SKM-1 (cell line): ENCODE results near the gene PLXNA4.
"Not testable (repeated sequence)": the region's sequence is repeated elsewhere in the genome, so short reads cannot be mapped to it uniquely, and the experiment has no call there.

Source experiments
- DNase-seq: peaks from one replicate; lab custom pipeline; 2025; ENCODE audit not compliant: unreplicated experiment; lab: John Stamatoyannopoulos, UW

Gene PLXNA4

DNA sequence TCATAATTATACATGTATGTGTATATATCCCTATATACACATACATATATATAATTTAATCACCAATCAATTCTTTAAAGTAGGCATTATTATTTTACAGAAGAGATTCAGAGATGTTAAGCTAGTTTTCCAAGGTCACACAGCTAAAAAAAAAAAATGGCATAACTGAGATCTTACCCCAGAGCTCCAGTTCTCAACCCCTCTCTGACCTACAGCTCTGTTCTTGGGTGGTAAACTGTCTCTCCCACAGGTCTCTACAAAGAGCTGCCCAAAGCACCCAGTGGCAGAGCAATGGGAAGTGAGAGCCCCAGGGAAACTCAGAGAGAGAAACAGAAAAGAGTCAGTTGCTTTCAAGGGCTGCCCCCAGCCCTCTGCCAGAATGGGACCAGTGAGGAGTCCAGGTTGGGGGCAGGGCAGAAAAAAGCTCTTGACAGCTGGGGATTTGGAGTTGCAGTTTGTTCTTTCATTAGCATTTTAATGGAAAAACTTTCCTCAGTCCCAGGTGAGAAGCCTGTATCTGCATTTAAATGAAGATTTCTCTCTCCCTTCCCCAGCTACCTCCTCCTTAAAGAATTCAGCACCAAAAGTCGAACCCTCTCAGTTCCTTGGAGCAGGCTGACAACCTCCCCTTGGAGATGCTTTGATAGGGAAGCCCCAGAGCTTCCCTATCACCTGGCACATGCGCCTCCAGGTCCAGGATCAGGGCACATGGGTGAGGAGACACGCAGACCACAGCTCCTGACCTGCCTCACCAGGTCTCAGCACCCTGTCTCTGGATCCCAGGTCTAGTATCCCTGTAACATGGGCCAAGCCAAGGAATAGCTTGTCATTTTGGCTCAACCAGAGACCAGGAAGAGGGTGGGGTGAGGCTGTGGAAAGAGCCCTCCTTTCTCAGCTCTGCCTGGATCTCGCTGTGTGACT, 388.1 kb downstream of the PLXNA4 start:
- no peak for DNase-seq

DNA sequence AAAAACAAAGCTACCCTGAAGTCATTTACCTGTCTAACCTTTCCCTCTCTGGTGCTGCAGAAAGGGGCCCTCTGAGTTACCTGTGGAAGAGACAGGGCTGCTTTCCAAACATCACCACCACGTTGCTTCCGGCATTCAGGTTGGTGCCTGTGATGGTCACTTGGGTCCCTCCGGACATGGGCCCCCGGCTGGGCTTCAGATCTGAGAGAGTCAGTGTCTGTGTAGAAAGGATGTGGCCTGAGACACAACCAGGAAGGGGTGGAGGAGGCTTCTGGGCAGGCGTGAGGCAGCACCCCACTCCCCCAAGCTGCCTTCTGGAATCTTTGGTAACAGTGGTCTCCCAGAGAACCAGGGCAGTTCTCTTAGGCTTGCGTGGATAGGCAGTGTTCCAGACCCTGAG, 388.9 kb downstream of the PLXNA4 start:
- DNase-seq, result no peak

DNA sequence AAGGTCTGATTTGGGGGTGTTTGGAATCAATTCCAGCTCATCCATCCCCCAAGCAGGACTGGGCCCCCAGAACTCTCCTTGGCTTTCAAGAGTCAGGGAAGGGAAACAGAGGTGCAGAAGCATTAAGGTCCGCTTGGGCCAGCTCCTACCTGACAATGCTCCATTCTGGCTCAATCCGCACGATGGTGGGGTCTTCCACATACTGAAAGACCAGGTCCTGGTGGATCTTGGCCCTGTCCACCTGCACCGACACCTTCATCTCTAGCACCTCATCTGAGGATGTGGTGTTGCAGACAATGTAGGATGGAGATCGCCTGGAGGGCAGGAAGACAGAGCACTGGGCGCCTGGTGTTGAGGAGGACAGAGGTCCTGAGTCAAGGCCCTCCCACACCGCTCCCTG, 391.1 kb downstream of the PLXNA4 start:
- no peak for DNase-seq

DNA sequence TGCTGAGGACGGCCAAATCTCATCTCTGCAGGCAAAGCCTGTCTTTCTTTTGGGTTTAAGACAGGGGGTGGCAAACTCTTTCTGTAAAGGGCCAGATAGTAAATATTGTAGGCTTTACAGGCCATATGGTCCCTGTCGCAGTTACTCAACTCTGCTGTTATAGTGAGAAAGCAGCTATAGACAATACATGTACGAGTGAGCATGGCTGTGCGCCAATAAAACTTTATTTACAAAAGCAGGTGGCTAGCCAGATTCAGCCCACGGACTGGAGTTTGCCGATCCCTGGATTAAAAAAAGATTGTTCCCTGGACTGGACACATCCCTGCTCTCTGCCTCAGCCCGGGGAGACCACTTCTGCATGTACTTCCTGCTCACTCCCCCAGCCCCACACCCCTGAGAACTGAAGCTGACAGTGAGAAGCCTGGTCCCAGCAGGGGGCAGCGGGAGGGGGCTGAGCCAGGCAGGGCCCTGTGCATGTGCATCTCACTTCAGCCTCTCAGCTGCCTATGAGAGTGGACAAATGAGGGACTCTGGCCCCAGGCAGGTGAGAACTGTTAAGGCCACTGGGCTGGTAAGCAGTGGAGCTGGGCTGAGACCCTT, 392.4 kb downstream of the PLXNA4 start:
- DNase-seq, result no peak

DNA sequence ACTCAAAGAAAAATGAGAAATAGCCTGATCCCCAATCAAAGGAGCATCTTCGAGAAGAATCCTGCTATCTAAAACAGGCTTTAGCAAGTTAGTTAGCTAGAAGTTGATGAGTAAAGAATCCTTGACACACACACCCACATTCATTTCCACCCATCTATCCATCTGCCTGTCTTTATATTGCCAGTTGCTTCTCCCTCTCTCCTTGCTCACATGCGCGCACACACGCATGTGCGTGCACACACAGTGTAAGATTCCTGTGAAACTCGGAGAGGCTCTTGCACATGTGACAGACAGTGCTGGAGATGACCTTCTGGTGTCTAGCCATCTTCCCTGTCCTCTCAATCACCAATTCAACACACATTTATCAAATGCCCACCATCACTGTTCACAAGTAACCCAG, 393.3 kb downstream of the PLXNA4 start:
- DNase-seq, result no peak

DNA sequence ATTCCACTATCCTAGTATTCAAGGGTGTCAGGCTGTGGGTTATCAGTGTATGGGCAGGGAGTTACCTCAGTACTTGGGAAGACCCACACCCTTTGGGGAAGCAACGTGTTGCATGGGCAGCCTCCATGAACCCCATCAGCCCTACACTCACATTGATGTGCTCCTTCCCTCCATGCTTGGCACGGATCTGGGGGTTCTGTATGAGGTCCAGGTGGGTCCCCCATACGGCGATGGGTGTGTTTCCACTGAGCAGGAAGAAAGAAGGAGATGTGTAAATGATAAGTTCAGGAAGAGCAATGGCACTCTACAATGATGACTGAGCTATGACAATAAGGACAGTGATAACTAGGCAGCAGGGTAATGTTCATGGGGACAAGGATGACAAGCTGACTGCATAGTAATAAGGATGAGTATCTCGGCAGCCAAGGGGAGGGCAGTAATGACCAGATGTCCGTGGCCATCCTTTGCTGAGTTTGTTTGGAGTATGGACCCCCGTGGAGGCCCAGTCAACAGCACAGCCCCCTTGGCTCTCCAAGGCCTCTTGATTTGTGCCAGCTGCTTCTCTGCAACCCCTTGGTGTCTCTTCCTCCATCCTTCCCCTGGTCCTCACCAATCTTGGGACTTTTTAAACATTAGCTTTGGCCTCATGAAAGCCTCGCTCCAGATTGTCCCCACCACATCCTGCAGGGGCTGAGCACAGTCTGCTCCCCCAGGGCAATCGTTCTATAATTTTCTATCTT, 394.2 kb downstream of the PLXNA4 start:
- no peak for DNase-seq

DNA sequence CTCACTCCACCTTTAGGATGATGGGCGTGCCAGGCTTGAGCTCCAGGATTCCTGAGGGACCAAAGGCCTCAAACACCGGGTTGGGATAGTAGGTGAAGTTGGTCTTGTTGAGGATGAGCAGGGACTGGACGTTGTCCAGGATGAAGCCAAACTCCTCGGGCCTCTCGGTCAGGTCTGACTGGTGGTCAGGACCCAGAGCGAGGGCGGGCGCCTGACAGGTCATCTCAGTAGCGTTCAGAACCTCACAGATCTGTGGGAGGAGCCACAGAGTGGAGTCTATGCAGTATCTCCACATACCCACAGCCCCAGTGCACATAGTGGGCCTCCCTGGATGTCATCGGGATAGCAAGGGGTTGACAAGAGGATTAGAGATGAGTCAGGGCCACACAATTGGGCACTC, 394.9 kb downstream of the PLXNA4 start:
- DNase-seq, result no peak

DNA sequence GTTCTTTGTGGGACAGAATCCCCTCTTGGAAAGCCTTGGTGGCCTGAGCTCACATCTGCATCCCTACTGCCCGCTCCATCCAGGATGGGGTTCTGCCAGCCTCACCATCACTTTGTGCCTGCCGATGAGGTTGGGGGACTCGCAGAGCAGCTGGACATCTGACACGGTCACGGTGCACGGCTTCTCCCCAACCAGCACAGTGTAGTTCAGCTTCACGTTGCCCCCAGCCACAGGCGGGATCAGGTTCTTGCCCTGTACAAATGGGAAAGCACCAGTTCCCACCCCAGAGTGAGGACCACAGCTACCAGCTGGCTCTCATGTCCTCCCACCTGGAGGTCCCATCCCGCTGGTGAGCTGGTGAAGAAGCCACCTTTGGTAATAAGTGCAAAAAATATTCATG, 395.8 kb downstream of the PLXNA4 start:
- no peak for DNase-seq

DNA sequence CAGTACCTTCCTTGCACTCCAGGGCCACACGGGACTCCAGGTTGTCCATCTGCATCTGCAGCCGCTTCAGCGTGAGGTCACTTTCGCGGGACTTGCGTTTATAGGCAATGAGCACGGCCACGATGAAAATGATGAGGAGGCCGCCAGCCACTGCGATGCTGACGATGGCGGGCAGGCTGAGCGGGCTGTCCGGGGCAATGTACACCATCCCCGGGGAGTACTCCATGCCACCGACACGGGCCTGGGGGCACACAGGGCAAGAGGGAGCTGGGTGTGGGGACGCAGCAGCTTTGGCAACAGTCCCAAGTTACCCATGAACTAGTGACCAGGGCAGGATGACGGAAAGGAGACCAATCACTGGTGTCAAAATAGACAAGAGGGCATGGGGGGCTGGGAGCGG, 396.6 kb downstream of the PLXNA4 start:
- no peak for DNase-seq

DNA sequence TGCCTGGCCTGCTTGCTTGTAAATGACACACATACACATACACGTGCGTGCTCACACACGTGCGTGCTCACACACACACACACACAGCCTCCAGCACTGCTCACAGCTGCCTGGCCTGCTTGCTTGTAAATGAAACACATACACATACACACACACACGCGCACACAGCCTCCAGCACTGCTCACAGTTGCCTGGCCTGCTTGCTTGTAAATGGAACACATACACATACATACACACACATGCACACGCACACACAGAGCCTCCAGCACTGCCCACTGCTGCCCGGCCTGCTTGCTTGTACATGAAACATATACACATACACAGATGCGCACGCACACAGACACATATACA, 397.2 kb downstream of the PLXNA4 start:
- no peak for DNase-seq

DNA sequence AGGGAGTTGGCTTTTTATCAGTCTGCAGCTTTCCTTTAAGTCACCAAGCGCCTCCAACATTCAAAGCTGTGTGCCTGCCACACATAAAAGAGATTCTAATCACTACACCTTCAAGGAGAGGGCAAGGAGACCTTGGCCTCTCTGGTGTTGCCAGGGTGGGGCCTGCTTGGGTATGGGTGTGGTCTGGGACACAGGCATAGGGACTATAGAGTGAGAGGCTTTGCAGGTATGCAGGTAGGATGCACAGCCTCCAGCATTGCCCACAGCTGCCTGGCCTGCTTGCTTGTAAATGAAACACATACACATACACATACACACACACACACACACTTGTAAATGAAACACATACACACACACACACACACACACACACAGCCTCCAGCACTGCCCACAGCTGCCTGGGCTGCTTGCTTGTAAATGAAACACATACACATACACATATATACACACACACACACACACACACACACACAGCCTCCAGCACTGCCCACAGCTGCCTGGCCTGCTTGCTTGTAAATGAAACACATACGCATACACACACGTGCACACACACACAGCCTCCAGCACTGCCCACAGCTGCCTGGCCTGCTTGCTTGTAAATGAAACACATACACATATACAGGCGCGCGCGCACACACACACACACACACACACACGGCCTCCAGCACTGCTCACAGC, 397.7 kb downstream of the PLXNA4 start:
- DNase-seq, result not testable (repeated sequence)

DNA sequence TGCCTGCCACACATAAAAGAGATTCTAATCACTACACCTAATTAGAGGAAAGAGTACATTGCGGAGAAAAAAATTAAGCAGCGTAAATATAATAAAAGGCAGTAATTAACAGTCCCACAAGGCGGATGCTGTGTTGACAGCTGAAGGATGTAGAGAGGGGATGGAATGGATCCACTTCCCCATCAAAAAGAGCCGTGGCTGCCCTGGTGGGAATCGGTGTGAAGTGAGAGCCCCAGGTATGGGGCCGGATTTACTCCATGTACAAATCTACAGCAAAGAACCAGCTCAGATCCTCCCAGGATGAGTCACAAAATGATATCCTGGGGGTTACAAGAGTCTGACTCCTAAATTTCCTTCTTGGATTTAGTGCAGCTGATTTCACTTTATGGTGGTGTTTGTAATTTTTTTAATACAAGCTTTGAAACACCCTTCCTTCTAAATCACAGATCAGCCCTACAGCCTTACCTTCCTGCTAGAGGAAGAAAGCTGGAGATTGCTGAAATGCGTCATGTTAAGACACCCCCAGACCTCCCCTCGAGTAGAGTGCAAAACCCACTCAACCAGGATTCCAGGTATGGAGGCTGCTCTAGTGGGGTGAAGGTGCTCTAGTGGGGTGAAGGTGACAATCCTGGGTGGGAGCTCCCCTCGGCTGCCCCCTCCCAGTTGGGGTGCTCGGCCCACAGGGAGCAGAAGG, 398.4 kb downstream of the PLXNA4 start:
- no peak for DNase-seq

DNA sequence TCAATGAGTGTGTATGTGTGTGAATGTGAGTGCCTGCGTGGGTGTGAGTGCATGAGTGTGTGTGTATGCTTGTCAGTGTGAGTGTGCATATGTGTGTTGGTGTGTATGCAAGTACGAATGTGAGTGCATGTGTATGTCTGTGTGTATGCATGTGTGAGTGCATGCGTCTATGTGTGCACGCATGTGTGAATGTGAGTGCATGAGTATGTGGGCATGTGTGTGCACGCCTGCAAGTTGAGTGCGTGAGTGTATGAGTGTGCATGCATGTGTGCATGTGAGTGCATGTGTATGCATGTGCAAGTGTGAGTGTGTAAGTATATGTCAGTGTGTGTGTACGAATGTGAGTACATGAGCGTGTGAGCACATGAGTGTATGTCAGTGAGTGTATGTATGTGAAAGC, 399.6 kb downstream of the PLXNA4 start:
- DNase-seq, result no peak

DNA sequence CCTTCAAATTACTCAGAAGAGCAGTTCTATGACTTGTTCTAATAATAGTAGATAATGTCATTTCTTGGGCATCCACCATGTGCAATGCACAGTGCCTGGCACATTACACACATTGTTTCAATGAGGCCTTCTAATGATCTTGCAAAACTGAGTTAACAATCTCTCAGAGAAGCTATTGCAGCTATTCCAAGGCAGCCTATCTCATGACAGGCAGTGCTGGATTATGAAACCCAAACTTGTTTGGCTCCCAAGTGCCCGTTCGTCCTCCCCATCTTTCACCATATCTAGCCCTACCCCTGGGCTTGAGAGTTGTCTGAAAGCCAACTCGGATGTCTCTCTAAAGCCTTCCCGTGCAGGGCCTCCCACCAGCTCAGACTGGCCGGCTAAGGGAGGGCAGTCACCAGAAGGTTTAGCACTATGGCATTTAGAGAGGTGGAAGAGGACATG, 405.1 kb downstream of the PLXNA4 start:
- no peak for DNase-seq

DNA sequence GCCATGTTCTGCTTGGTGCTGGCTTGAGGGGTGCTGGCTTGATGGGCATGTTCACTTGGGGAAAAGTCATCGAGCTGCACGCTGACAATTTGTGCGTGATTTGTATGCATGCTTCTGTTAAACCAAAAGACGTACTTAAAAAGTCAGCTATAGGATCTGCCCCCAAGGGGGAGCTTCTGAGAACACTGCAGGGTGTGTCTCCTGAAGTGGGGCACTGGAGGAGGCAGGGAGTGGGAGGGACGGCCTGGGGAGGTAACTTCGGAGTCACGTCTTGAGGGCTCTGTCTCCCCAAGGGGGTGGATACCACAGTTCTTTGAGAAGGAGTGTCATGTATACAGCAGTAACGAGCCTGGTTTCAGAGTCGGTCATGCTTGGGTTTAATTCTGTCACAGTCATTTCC, 406.5 kb downstream of the PLXNA4 start:
- no peak for DNase-seq

DNA sequence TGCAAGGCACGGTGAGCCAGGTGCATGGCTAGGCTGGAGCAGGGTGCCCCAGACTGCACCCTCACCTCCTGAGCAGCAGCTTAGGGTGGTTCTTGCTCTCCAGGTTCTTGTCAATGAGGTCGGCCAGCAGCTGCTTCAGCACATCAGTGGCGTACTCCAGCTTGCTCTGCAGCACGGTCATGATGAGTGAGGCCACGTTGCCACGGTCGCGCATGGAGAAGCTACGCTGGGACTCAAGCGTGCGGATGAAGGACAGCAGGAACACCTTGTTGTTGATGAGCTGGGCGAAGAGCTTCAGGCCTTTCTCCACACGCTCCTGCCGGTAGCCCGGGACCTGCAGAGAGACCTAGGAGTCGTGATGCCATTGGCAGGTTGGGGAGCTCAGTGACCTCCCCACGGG, 408.0 kb downstream of the PLXNA4 start:
- DNase-seq, result no peak

DNA sequence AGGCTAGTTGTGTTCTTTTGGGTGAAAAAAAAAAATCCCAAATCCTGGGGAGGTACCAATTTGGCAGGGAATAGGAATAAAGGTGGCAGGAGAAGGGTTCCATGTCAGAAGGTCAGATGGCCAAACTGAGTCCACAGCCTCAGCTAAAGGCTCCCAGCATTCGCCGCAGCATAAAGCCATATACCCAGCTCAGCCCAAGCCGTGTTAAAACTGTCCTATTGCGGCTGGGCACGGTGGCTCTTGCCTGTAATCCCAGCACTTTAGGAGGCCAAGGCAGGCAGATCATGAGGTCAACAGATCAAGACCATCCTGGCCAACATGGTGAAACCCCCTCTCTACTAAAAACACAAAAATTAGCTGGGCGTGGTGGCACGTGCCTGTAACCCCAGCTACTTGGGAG, 410.6 kb downstream of the PLXNA4 start:
- not testable (repeated sequence) for DNase-seq

DNA sequence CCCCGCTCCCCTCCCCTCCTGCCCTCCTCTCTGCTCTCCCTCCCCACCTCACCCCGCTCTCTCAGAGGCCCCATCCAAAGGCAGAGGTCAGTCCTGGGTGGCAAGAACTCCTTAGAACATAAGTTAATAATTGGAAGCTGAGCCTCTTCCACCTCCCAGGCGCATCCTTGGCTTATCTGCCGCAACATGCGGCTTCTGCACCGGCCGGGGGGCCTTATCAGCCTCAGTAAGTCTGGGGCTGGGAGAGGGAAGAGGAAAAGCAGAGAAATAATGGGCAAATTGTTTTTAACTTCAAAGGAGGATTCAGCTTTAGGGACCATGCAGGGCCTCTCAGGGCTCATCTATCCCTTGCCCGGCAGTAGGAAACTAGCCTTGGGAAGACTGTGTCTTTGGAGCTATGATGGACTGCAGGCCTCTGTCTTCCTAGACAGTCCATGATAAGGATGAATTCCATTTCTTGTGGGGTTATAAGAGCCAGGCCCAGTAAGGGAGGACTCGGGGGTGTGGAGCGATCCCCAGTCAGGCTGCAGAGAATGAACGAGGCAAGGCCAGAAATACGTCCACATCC, 411.6 kb downstream of the PLXNA4 start:
- DNase-seq, result no peak

DNA sequence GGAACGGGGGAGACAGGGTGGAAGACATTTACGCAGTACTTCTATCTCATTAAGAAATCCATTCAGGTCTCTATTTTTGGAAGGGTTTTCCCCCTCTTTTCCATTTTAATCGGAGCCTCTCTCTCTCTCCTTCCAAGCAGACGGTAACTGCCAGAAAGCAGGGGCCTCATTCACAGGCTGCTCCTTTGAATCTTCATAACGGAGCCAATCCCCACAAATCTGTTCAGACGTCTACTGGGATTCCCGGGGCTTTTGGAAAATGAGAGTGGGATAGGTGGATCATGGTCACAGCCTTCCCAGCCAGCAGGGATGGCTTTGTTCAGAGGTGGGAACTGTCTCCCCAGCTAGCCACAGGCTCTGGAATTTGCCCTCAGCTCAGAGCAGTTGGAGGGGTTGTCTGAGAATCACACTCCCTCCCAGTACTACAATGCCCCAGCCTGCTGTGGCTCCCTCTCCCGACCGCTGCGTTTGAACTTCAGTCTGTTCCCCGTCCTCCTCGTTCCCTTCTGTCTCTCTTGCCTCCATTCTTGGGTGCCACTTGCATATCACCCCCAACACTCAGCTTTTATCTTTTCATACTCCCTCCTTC, 413.6 kb downstream of the PLXNA4 start:
- DNase-seq, result no peak

DNA sequence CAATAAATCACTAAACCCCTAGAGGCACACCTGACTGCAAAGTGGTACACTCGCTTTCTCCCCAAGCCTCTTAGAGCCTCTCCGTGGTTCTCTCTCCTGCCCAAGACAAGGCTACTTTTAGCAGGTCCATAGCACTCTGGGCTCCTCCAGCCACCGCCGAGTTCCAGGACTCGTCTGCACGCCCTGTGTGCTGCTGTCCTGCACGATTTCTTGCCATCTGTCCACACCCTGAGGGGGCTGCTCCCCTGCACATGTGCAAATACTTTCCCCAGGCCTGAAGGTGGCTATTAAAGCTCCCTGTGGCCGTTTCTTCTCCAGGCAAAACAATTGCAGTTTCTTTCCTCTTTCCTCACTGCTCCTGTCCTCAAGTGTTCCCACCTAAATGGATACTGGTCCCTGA, 414.3 kb downstream of the PLXNA4 start:
- no peak for DNase-seq
